HG02642 (cell line): Measurements from ENCODE around the gene PRRC1.
"Not testable (repeated sequence)": the region's sequence is repeated elsewhere in the genome, so short reads cannot be mapped to it uniquely, and the experiment has no call there.

ENCODE experiments used
- ATAC-seq: cut with Tn5 transposase; IDR thresholded peaks from one replicate; pipeline ENCODE4 v1.9.1; 2021; ENCODE audit warnings: mild to moderate bottlenecking; ENCODE audit not compliant: unreplicated experiment, poor library complexity

PRRC1 gene

GRCh38 chr5:127540553-127540952 is 23.1 kb downstream of the PRRC1 start:
- not testable (repeated sequence) for ATAC-seq

GRCh38 chr5:127545249-127545648 is 27.8 kb downstream of the PRRC1 start:
- ATAC-seq, result not testable (repeated sequence)

GRCh38 chr5:127549551-127549950 is 32.1 kb downstream of the PRRC1 start:
- no peak for ATAC-seq

- ATAC-seq, result no peak
Measured at GRCh38 chr5:127550652-127551409, 33.4 kb downstream of the PRRC1 start.

- no peak for ATAC-seq
Measured at GRCh38 chr5:127551410-127552041, 34.1 kb downstream of the PRRC1 start.

GRCh38 chr5:127555826-127556225 is 38.4 kb downstream of the PRRC1 start:
- no peak for ATAC-seq

GRCh38 chr5:127556609-127557334 is 39.3 kb downstream of the PRRC1 start:
- ATAC-seq, result no peak

GRCh38 chr5:127558273-127558672 is 40.8 kb downstream of the PRRC1 start:
- no peak for ATAC-seq

GRCh38 chr5:127561254-127561653 is 43.8 kb downstream of the PRRC1 start:
- ATAC-seq, result no peak

GRCh38 chr5:127562252-127562651 is 44.8 kb downstream of the PRRC1 start:
- no peak for ATAC-seq

- no peak for ATAC-seq
Measured at GRCh38 chr5:127563136-127563535, 45.7 kb downstream of the PRRC1 start.

GRCh38 chr5:127564002-127564769 is 46.7 kb downstream of the PRRC1 start:
- ATAC-seq, result peak; percentile 44

- no peak for ATAC-seq
Measured at GRCh38 chr5:127565586-127566270, 48.3 kb downstream of the PRRC1 start.

- ATAC-seq, result peak; percentile 83
Measured at GRCh38 chr5:127567026-127567768, 49.8 kb downstream of the PRRC1 start.

GRCh38 chr5:127568166-127568565 is 50.7 kb downstream of the PRRC1 start:
- ATAC-seq, result no peak

- not testable (repeated sequence) for ATAC-seq
Measured at GRCh38 chr5:127569471-127569870, 52.0 kb downstream of the PRRC1 start.

GRCh38 chr5:127571314-127572131 is 54.1 kb downstream of the PRRC1 start:
- peak; percentile 60 for ATAC-seq

GRCh38 chr5:127572930-127573329 is 55.5 kb downstream of the PRRC1 start:
- no peak for ATAC-seq
